Heart right ventricle (tissue), 16 donors: Measurements from ENCODE around the gene CUEDC1. TPM values are rescaled to one million over a fixed set of nuclear protein-coding genes. Genes with fewer than 3 reads are reported as not detected.

ENCODE experiments used
- ATAC-seq, 8 donors: fragments of 200-7000 bp; cut with Tn5 transposase; one replicate each; pipeline ENCODE4 v1.9.1; 2020; ENCODE audit warnings: mild to moderate bottlenecking in 8 of 8, moderate library complexity in 8 of 8, moderate number of reproducible peaks in 1 of 8
- DNase-seq, 2 donors: peaks; one replicate each; pipeline ENCODE4 v3.0.0-alpha.2; 2020
- H3K27ac ChIP-seq, 10 donors: fragments of 200-600 bp; sonication (generic) in 2 of 10; one replicate each; pipeline versions ENCODE4 v1.5.0 to v1.8.0; 2020 to 2022; ENCODE audit warnings: mild to moderate bottlenecking in 3 of 10
- H3K27me3 ChIP-seq, 7 donors: fragments of 200-600 bp; one replicate each; pipeline ENCODE4 v1.8.0; 2021 to 2022; ENCODE audit warnings: mild to moderate bottlenecking in 2 of 7
- H3K36me3 ChIP-seq, 9 donors: fragments of 200-600 bp; sonication (generic) in 1 of 9; one replicate each; pipeline versions ENCODE4 v1.5.0 to v1.8.0; 2020 to 2022; ENCODE audit warnings: mild to moderate bottlenecking in 2 of 9
- H3K4me1 ChIP-seq, 9 donors: fragments of 200-600 bp; sonication (generic) in 1 of 9; one replicate each; pipeline versions ENCODE4 v1.5.0 to v1.8.0; 2020 to 2022; ENCODE audit warnings: mild to moderate bottlenecking in 4 of 9
- H3K4me3 ChIP-seq, 10 donors: fragments of 200-600 bp; sonication (generic) in 2 of 10; one replicate each; pipeline versions ENCODE4 v1.5.0 to v1.8.0; 2020 to 2022; ENCODE audit warnings: mild to moderate bottlenecking in 7 of 10, moderate library complexity in 2 of 10
- H3K9me3 ChIP-seq, 11 donors: fragments of 200-600 bp in 10 of 11; sonication (generic) in 2 of 11; one replicate each; pipeline versions ENCODE4 v1.5.0 to v1.8.0; 2013 to 2022; ENCODE audit warnings: mild to moderate bottlenecking in 2 of 11, control low read depth in 1 of 11, moderate library complexity in 1 of 11
- WGBS, 2 donors: extraction: QIAGEN DNeasy Blood & Tissue Kit; methylation state at CpG; one replicate each; pipeline ENCODE4 v1.1.7; 2013; ENCODE audit warnings: inconsistent platforms in 1 of 2; 5-methylcytosine and 5-hydroxymethylcytosine counted together
- intact Hi-C, 10 donors: fragments of 100-400 bp; cut with DNase I; formaldehyde crosslinking; loops; one replicate each; pipeline versions ENCODE4 v1.11.1 to v1.14.2; 2022
- polyA plus RNA-seq, 2 donors: library from polyadenylated mRNA; stranded (reverse); fragments of 200-250 nt; gene quantifications; one replicate each; pipeline ENCODE4 v1.2.3, GENCODE V29; 2013
- total RNA-seq, 10 donors: library from RNA; stranded (reverse); fragmentation: NEBNext Ultra II Directional in 3 of 10; extraction: Animal tissue kit (Norgen Biotek cat#: 25700) in 3 of 10; gene quantifications; one replicate each; pipeline versions ENCODE4 v1.2.1 to v1.2.4, GENCODE V29; 2021 to 2023
- TF ChIP-seq, protein P1 (sequence below), 9 donors: fragments of 200-600 bp; sonication (generic) in 2 of 9; IDR thresholded peaks; one replicate each; pipeline versions ENCODE4 v1.5.0 to v1.8.0; 2021 to 2022; ENCODE audit warnings: antibody characterized with exemption in 9 of 9, mild to moderate bottlenecking in 5 of 9, moderate library complexity in 1 of 9
- donor health status: Arrhythmogenic right ventricular cardiomyopathy.
- donor health status: ischemic (EF 13 %, LVEDD 7.1; RV severe dilation, severe dysfunction).
- donor health status: healthy with polysubstance abuse.
- donor health status: DM: no; HTN: yes; CAD: no.
- donor health status: DM: no; HTN: no; CAD: no.
- donor health status: ischemic (EF 25% LVEDD 6.9; RV normal size, moderate dysfunction).
- donor health status: ischemic (EF 25% LVEDD 5.7; RV mildly dilated, moderate dysfunction).
- donor health status: healthy.
- donor health status: DM: yes; HTN: yes; CAD: no.
- donor health status: Ischemic cardiomyopathy.
- donor health status: ischemic (EF 35%, LVEDD 5.7; RV mildly dilated, moderate dysfunction).
- donor health status: nonischemic (EF 11% LVEDD 7.7; RV severe dilation, severe dysfunction).
- donor health status: DM: yes; HTN: yes; CAD: no.
- donor health status: PGD.
- donor health status: ischemic (EF 29% LVEDD 5.4; RV normal size, mild dysfunction).
- donor health status: nonischemic (EF 23%, LVEDD 6.1; RV moderate dilation, normal function).

Gene CUEDC1
- total and polyA plus RNA-seq, 12 donors, result 26.9 to 65.0 (median 45.4) TPM

DNA sequence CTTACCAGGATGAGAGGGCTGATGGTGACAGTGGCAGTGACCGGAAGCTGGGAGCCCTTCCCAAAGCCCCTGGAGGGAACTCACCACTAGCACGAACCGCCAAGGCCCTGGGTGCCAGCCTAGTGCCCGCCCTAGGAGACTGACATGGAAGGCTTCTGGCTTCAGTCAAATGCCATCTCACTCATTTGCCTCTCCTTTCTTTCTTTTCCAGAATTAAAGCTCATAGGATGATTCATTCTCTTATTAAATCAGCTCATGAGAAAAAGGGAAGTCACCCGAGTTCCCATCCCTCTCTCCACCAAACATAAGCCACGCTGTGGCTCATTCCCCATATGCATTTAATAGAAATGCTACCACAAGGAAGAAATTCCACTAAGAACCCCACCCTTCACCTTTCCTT, 12.1 kb downstream of the CUEDC1 start:
- Histone ChIP-seq H3K9me3 (no peaks in the 10 kb centered on the region), H3K27me3 (no peaks in the 10 kb centered on the region), H3K36me3 (no peaks in the 10 kb centered on the region), H3K4me1 (peaks cover 42 to 98% (median 88%) of the 10 kb centered on the region in 9 donors), H3K27ac (peak overlapping the region; percentile 9 to 95 (median 69)), H3K4me3 (no peak overlapping the region)
- intact Hi-C loops, result no loop called here
- WGBS, 2 donors, result 66 to 67% methylated on average over 6 of the region's 6 CpGs
- TF ChIP-seq, protein P1, sequence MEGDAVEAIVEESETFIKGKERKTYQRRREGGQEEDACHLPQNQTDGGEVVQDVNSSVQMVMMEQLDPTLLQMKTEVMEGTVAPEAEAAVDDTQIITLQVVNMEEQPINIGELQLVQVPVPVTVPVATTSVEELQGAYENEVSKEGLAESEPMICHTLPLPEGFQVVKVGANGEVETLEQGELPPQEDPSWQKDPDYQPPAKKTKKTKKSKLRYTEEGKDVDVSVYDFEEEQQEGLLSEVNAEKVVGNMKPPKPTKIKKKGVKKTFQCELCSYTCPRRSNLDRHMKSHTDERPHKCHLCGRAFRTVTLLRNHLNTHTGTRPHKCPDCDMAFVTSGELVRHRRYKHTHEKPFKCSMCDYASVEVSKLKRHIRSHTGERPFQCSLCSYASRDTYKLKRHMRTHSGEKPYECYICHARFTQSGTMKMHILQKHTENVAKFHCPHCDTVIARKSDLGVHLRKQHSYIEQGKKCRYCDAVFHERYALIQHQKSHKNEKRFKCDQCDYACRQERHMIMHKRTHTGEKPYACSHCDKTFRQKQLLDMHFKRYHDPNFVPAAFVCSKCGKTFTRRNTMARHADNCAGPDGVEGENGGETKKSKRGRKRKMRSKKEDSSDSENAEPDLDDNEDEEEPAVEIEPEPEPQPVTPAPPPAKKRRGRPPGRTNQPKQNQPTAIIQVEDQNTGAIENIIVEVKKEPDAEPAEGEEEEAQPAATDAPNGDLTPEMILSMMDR (IDR thresholded peaks at IDR 0.05), result no peak
- ATAC-seq, result no peak
- DNase-seq, result peak in 1 of 2 donors; percentile 31

DNA sequence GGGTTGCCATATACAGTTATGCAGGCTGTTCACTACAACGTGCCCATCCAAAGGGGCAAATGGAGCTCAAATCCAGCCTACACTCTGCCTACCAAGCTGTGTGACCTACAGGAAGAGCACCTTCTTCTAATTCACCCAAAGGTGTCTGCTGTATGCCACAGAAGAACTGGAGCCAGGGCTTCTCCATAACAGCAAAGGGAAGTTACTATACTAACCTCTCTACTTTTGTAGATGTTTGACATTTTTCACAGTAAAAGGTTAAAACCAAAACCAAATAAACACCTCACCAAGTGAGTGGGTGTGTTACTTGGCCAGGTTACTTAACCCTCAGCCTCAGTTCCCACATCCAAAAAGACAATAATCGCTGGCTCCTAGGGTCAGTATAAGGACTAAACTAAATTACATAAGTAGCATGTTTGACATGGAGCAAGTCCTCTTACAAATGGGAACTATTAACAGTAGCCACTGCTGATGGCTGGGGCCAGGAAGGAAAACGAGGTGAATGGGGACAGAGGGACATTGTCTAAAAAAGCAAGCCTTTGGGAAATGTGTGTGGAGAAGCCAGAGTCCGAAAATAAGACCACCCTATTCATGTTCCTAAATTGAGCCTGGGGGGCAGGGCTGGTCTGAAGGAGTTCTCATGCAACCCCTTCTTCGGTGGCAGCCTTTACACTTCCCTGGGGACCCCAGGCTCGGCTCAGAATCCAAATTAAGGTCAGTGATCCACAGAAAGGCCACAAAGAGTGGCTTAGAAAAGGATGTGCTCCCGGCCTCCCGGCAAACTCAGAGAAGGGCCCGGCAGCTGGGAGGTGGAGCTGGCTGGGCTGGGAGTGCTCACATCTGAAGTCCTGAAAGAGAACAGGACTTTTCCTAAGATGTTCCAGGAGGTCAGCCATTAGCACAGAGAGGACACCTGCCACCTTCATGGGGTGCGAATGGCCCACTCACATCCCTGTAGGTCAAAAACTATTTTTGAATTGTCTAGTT, 13.5 kb downstream of the CUEDC1 start:
- peak in 1 of 8 donors; percentile 3 for ATAC-seq
- H3K4me3 ChIP-seq, result no peak overlapping the region
- H3K27ac ChIP-seq, result peak overlapping the region in 9 of 10 donors; percentile 66 to 97 (median 78)
- DNase-seq, result no peak
- 43 to 55% methylated on average over 10 of the region's 10 CpGs for WGBS, 2 donors
- no peaks in the 10 kb centered on the region for H3K36me3 ChIP-seq
- intact Hi-C loops, result no loop called here
- TF ChIP-seq, protein P1 (IDR thresholded peaks at IDR 0.05), result no peak
- no peaks in the 10 kb centered on the region for H3K27me3 ChIP-seq
- H3K9me3 ChIP-seq, result no peaks in the 10 kb centered on the region
- peaks cover 36 to 98% (median 88%) of the 10 kb centered on the region in 9 donors for H3K4me1 ChIP-seq

DNA sequence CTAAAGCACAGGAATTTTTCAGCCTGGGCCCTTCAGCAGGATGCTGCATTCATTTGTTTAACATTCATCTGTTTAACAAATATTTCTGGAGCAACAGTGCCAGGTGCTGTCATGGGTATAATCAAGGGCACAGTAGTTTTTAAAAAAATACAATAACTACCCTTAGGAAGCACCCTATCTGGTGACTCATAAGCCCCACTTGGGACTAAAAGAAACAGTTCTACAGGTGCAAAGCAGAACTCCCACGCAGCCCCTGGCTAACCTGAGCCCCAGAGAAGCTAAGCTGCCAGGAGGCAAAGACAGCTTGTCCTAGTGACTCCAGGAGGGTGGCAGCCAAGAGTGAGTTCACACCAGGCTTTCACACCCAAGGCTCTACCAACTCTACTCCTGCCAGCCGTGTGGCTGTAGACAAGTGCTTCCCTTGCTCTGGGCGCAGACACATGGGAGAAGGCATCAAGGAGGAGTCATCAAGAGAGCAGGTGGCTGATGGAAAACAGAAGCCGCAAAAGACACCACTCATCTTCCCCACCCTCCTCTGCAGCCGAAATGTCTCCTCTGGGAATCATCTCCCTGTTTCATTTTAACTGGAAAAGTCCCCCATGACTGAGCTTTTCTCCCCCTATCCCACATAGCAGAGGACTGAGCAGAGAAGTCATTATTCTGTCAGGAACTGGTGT, 14.4 kb downstream of the CUEDC1 start:
- H3K9me3 ChIP-seq, result no peaks in the 10 kb centered on the region
- DNase-seq, result no peak
- H3K4me3 ChIP-seq, result no peak overlapping the region
- peak overlapping the region in 9 of 10 donors; percentile 66 to 97 (median 78) for H3K27ac ChIP-seq
- no peaks in the 10 kb centered on the region for H3K36me3 ChIP-seq
- peaks cover 40 to 98% (median 92%) of the 10 kb centered on the region in 9 donors for H3K4me1 ChIP-seq
- H3K27me3 ChIP-seq, result no peaks in the 10 kb centered on the region
- TF ChIP-seq, protein P1 (IDR thresholded peaks at IDR 0.05), result no peak
- ATAC-seq, result peak in 7 of 8 donors; percentile 8 to 43 (median 24)
- 55% methylated on average over 5 of the region's 5 CpGs for WGBS, 2 donors
- intact Hi-C loops, result no loop called here

DNA sequence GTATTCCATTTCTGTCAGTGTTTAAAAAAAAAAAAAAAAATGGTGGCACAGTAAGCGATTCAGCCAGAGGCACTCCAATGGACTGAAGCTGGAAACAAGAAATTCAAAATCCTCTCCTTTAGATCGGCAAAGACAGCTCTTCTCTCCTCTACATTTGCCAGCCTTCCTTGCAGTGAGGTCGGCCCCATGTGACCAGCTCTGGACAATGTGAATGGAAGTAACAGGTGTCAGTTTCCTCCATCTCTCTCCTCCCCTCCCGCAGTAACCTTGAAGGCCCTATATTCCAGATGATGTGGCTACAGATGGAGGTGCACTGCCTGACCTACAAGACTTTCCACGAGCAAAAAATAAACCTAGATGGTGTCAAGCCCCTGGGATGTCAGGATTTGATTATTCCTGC, 15.0 kb downstream of the CUEDC1 start:
- H3K9me3 ChIP-seq, result no peaks in the 10 kb centered on the region
- TF ChIP-seq, protein P1 (IDR thresholded peaks at IDR 0.05), result no peak
- DNase-seq (no peak), ATAC-seq (peak in 5 of 8 donors; percentile 19 to 45 (median 27))
- intact Hi-C loops, result no loop called here
- peak overlapping the region in 9 of 10 donors; percentile 36 to 97 (median 77) for H3K27ac ChIP-seq
- H3K4me3 ChIP-seq, result no peak overlapping the region
- 35 to 46% methylated on average over 5 of the region's 5 CpGs for WGBS, 2 donors
- no peaks in the 10 kb centered on the region for H3K27me3 ChIP-seq
- H3K36me3 ChIP-seq, result no peaks in the 10 kb centered on the region
- H3K4me1 ChIP-seq, result peaks cover 45 to 99% (median 92%) of the 10 kb centered on the region in 9 donors
